Astrocyte (in vitro differentiated cells and primary cell): Measurements from ENCODE around the gene PIK3C2G. TPM values are rescaled to one million over a fixed set of nuclear protein-coding genes. Genes with fewer than 3 reads are reported as not detected.

Experiments
- DNase-seq: peaks from one replicate; pipeline ENCODE4 v3.0.0-alpha.2; 2010; ENCODE audit warnings: low read depth
- FAIRE-seq: peaks from 2 replicates; lab custom pipeline; 2011; peaks lifted over from hg19 to GRCh38; lab: Jason Lieb, UNC
- H2AFZ ChIP-seq: 2 replicates; pipeline ENCODE4 v1.6.0; 2012; ENCODE audit warnings: low read depth, low read length, inconsistent platforms
- H3K27ac ChIP-seq: 2 replicates; pipeline ENCODE4 v1.5.1; 2011; ENCODE audit warnings: low read depth, low read length, inconsistent platforms
- H3K27me3 ChIP-seq: 2 replicates; pipeline ENCODE4 v1.6.0; 2011; ENCODE audit warnings: low read length, inconsistent platforms; ENCODE audit not compliant: insufficient read depth
- H3K36me3 ChIP-seq: 2 replicates; pipeline ENCODE4 v1.5.1; 2011; ENCODE audit warnings: low read length, inconsistent platforms; ENCODE audit not compliant: insufficient read depth
- H3K4me1 ChIP-seq: 2 replicates; pipeline ENCODE4 v1.5.1; 2011; ENCODE audit warnings: low read length, inconsistent platforms; ENCODE audit not compliant: insufficient read depth
- H3K4me2 ChIP-seq: 2 replicates; pipeline ENCODE4 v1.6.0; 2012; ENCODE audit warnings: low read length, inconsistent platforms
- H3K4me3 ChIP-seq: 2 replicates; pipeline ENCODE4 v1.5.1; 2011; ENCODE audit warnings: low read depth, mild to moderate bottlenecking, low read length, inconsistent platforms; ENCODE audit not compliant: insufficient read depth
- H3K79me2 ChIP-seq: 2 replicates; pipeline ENCODE4 v1.6.0; 2012; ENCODE audit warnings: mild to moderate bottlenecking, low read length, inconsistent platforms; ENCODE audit not compliant: insufficient read depth
- H3K9ac ChIP-seq: 2 replicates; pipeline ENCODE4 v1.6.0; 2012; ENCODE audit warnings: mild to moderate bottlenecking, low read length, inconsistent platforms
- H3K9me3 ChIP-seq: 2 replicates; pipeline ENCODE4 v1.5.1; 2012; ENCODE audit warnings: low read depth, mild to moderate bottlenecking, low read length, inconsistent platforms; ENCODE audit not compliant: insufficient read depth
- H4K20me1 ChIP-seq: 2 replicates; pipeline ENCODE4 v1.6.0; 2012; ENCODE audit warnings: low read length, inconsistent platforms; ENCODE audit not compliant: insufficient read depth
- H3K27ac Mint-ChIP-seq: one replicate; pipeline ENCODE4 v1.8.0; 2021; ENCODE audit warnings: mild to moderate bottlenecking, mixed read lengths; ENCODE audit not compliant: unreplicated experiment
- H3K27me3 Mint-ChIP-seq: one replicate; pipeline ENCODE4 v1.8.0; 2021; ENCODE audit warnings: low read depth, mixed read lengths; ENCODE audit not compliant: unreplicated experiment
- H3K36me3 Mint-ChIP-seq: one replicate; pipeline ENCODE4 v1.8.0; 2021; ENCODE audit warnings: low read depth, mixed read lengths; ENCODE audit not compliant: unreplicated experiment
- H3K4me1 Mint-ChIP-seq: one replicate; pipeline ENCODE4 v1.8.0; 2021; ENCODE audit warnings: low read depth, mixed read lengths; ENCODE audit not compliant: unreplicated experiment
- H3K4me3 Mint-ChIP-seq: one replicate; pipeline ENCODE4 v1.8.0; 2021; ENCODE audit warnings: mild to moderate bottlenecking, moderate library complexity, mixed read lengths; ENCODE audit not compliant: unreplicated experiment
- H3K9me3 Mint-ChIP-seq: one replicate; pipeline ENCODE4 v1.8.0; 2021; ENCODE audit warnings: mild to moderate bottlenecking, mixed read lengths; ENCODE audit not compliant: unreplicated experiment
- EZH2 ChIP-seq: IDR thresholded peaks from 2 replicates; pipeline ENCODE4 v1.6.1; 2012; ENCODE audit warnings: mild to moderate bottlenecking, low read length, inconsistent platforms; ENCODE audit not compliant: insufficient read depth
- total RNA-seq: library from RNA; stranded (reverse); gene quantifications from 2 replicates; pipeline ENCODE4 v1.2.1, GENCODE V29; 2021
- TF ChIP-seq, protein P1 (sequence below): IDR thresholded peaks from 2 replicates; pipeline ENCODE4 v1.5.1; 2011; ENCODE audit warnings: low read depth, mild to moderate bottlenecking, inconsistent platforms, low read length, moderate library complexity; ENCODE audit not compliant: insufficient read depth

The PIK3C2G gene
- total RNA-seq, 1 donor from 2014 or later: 0.05 TPM

DNA sequence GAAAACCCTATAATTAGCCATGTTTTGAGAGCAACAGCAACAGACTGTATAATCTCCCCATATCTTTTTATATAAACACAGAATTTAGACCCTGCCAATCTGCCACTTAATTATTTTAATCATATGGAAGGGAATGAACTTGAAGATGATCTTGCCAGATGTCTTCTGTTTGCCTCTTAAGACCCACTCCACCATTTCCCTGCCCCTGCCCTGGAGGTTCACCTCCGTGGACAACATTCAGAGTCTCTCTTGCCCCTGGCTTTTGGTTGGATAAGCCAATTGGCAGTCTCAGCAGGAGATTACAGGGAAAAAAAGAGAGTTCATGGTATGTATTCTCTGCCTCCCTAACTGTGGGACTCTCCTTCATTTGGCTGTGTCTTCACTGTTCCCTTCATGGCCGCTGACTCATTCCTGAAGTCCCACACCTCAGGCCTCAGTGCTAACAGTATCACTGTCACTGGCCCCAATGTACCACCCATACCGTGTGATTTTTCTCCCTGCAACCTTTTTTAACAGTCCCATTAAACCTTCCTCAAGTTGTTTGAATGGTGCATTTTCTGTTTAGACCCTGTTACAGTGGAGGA lies 184.8 kb downstream of the PIK3C2G start:
- no peak overlapping the region for H3K4me3 ChIP-seq
- DNase-seq (no peak), FAIRE-seq (no peak)
- H3K79me2 ChIP-seq: no peaks in the 10 kb centered on the region
- no peaks in the 10 kb centered on the region for H3K9me3 ChIP-seq
- peaks cover 4% of the 10 kb centered on the region for H3K4me1 ChIP-seq
- no peaks in the 10 kb centered on the region for H4K20me1 ChIP-seq
- H3K36me3 ChIP-seq: no peaks in the 10 kb centered on the region
- H3K27ac ChIP-seq: no peak overlapping the region
- Mint-ChIP-seq H3K4me1 (no peaks in the 10 kb centered on the region), H3K27ac (no peak overlapping the region), H3K27me3 (no peaks in the 10 kb centered on the region), H3K4me3 (no peak overlapping the region), H3K9me3 (peaks cover 4% of the 10 kb centered on the region), H3K36me3 (no peaks in the 10 kb centered on the region)
- no peak overlapping the region for H2AFZ ChIP-seq
- no peak overlapping the region for H3K9ac ChIP-seq
- H3K27me3 ChIP-seq: no peaks in the 10 kb centered on the region
- no peak for TF ChIP-seq EZH2
- TF ChIP-seq, protein P1, sequence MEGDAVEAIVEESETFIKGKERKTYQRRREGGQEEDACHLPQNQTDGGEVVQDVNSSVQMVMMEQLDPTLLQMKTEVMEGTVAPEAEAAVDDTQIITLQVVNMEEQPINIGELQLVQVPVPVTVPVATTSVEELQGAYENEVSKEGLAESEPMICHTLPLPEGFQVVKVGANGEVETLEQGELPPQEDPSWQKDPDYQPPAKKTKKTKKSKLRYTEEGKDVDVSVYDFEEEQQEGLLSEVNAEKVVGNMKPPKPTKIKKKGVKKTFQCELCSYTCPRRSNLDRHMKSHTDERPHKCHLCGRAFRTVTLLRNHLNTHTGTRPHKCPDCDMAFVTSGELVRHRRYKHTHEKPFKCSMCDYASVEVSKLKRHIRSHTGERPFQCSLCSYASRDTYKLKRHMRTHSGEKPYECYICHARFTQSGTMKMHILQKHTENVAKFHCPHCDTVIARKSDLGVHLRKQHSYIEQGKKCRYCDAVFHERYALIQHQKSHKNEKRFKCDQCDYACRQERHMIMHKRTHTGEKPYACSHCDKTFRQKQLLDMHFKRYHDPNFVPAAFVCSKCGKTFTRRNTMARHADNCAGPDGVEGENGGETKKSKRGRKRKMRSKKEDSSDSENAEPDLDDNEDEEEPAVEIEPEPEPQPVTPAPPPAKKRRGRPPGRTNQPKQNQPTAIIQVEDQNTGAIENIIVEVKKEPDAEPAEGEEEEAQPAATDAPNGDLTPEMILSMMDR: no peak
- no peak overlapping the region for H3K4me2 ChIP-seq

DNA sequence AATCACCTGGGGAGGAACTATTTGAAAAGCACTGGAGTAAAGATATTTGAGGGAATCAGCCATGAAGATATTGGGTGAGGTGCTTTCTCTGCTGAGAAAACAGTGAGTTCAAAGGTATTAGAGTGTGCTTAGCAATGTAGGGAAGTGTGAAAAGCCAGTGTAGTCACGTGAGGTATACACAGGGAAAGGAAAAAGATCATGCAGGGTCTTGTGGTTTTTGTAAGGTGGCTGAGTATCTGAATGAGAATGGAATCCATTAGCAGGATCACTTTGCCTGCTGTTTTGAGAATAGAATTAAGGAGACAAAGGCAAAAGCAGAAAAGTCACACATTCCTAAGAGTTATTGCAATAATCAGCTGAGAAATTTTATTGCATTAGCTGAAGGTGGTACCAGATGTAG lies 193.0 kb downstream of the PIK3C2G start:
- peaks cover 2% of the 10 kb centered on the region for H3K9me3 Mint-ChIP-seq
- FAIRE-seq (no peak), DNase-seq (no peak)
- no peak overlapping the region for H3K4me3 ChIP-seq
- H3K27ac ChIP-seq: no peak overlapping the region
- peaks cover 6% of the 10 kb centered on the region for H3K4me1 Mint-ChIP-seq
- no peaks in the 10 kb centered on the region for H3K4me1 ChIP-seq
- H4K20me1 ChIP-seq: no peaks in the 10 kb centered on the region
- no peaks in the 10 kb centered on the region for H3K27me3 ChIP-seq
- no peak overlapping the region for H3K27ac Mint-ChIP-seq
- no peaks in the 10 kb centered on the region for H3K27me3 Mint-ChIP-seq
- no peak overlapping the region for H3K4me3 Mint-ChIP-seq
- H3K9me3 ChIP-seq: no peaks in the 10 kb centered on the region
- no peaks in the 10 kb centered on the region for H3K36me3 Mint-ChIP-seq
- H3K9ac ChIP-seq: no peak overlapping the region
- H2AFZ ChIP-seq: no peak overlapping the region
- H3K79me2 ChIP-seq: no peaks in the 10 kb centered on the region
- H3K4me2 ChIP-seq: no peak overlapping the region
- H3K36me3 ChIP-seq: no peaks in the 10 kb centered on the region
- TF ChIP-seq, protein P1: no peak
- no peak for TF ChIP-seq EZH2

DNA sequence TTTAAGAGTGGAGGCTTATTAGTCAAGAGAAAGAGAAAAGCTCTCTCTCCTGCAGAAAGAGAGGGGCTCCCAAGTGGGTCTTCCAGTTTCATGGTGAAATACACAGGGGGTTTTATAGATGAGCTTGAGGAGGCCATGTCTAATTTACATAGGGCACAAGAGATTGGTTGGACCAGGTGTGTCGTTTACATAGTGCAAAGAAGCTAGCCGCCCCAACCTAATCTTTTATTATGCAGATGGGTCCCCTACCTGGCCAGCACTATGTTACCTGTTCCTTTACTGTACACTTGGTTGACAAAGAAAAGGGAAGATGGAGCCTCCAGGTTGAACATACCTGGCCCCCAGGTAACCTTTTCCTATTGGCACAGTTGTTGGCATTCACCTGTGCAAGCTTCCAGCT lies 195.0 kb downstream of the PIK3C2G start:
- TF ChIP-seq, protein P1: no peak
- TF ChIP-seq EZH2: no peak
- no peak overlapping the region for H3K4me2 ChIP-seq
- peaks cover 6% of the 10 kb centered on the region for H3K4me1 Mint-ChIP-seq
- no peaks in the 10 kb centered on the region for H3K36me3 Mint-ChIP-seq
- H3K9ac ChIP-seq: no peak overlapping the region
- DNase-seq: no peak
- no peaks in the 10 kb centered on the region for H3K27me3 ChIP-seq
- H3K27me3 Mint-ChIP-seq: no peaks in the 10 kb centered on the region
- H3K4me1 ChIP-seq: no peaks in the 10 kb centered on the region
- no peak overlapping the region for H3K4me3 Mint-ChIP-seq
- H2AFZ ChIP-seq: no peak overlapping the region
- H3K27ac ChIP-seq: no peak overlapping the region
- H3K36me3 ChIP-seq: no peaks in the 10 kb centered on the region
- no peak overlapping the region for H3K27ac Mint-ChIP-seq
- H3K9me3 Mint-ChIP-seq: no peaks in the 10 kb centered on the region
- H3K4me3 ChIP-seq: no peak overlapping the region
- no peaks in the 10 kb centered on the region for H3K79me2 ChIP-seq
- H4K20me1 ChIP-seq: no peaks in the 10 kb centered on the region
- H3K9me3 ChIP-seq: no peaks in the 10 kb centered on the region
- FAIRE-seq: no peak
